ENCODE data around the gene SAMHD1. TPM values are rescaled to one million over a fixed set of nuclear protein-coding genes. Genes with fewer than 3 reads are reported as not detected.

Gene SAMHD1
- polyA plus RNA-seq, 1 of the 3 experiments (the other 2 are of a cell fraction): 5.9 TPM

DNA sequence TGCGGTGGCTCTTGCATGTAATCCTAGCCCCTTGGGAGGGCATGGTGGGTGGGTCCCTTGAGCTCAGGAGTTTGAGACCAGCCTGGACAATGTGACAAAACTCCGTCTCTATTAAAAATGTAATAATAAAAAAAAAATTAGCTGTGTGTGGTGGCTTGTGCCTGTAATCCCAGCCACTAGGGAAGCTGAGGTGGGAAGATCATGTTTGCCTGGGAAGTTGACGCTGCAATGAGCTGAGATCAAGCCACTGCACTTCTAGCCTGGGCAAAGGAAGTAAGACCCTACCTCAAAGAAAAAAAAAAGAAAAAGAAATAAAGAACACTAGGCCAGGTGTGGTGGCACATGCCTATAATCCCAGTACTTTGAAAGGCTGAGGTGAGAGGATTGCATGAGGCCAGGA is 4.5 kb upstream of the SAMHD1 start:
- Histone ChIP-seq H3K9ac (no peak overlapping the region), H3K4me2 (no peak overlapping the region), H3K36me3 (replicated peaks in 1 of 2; ENCODE audit: control insufficient read depth in 1 of 2, insufficient read depth in 2 of 2, low read length in 1 of 2) (no peaks in the 10 kb centered on the region), H3K9me2 (no peaks in the 10 kb centered on the region), H4K20me1 (ENCODE audit: insufficient read depth) (no peaks in the 10 kb centered on the region), H3K4me1 (ENCODE audit: control insufficient read depth in 1 of 2, insufficient read depth in 2 of 2, low read depth in 1 of 2, low read length in 1 of 2) (no peaks in the 10 kb centered on the region; a peak in 1 of 4 replicates), H3K9me3 (no peaks in the 10 kb centered on the region), H3K27ac (ENCODE audit: low read depth in 2 of 2, low read length in 1 of 2) (no peak overlapping the region), H3K4me3 (ENCODE audit: low read depth in 2 of 2, low read length in 1 of 2) (no peak overlapping the region), H3F3A (replicated peaks; ENCODE audit: insufficient read depth) (no peaks in the 10 kb centered on the region), H3K79me2 (ENCODE audit: insufficient read depth) (no peaks in the 10 kb centered on the region), H3K27me3 (ENCODE audit: insufficient read depth) (no peaks in the 10 kb centered on the region), H2AFZ (ENCODE audit: low read depth) (no peak overlapping the region)
- no peak for DNase-seq
- 72% methylated on average over 3 of the region's 3 CpGs for WGBS (ENCODE audit: low lambda C conversion rate)
- TF ChIP-seq, protein P1, sequence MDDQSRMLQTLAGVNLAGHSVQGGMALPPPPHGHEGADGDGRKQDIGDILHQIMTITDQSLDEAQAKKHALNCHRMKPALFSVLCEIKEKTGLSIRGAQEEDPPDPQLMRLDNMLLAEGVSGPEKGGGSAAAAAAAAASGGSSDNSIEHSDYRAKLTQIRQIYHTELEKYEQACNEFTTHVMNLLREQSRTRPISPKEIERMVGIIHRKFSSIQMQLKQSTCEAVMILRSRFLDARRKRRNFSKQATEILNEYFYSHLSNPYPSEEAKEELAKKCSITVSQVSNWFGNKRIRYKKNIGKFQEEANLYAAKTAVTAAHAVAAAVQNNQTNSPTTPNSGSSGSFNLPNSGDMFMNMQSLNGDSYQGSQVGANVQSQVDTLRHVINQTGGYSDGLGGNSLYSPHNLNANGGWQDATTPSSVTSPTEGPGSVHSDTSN (IDR thresholded peaks at IDR 0.05): no peak
- no peak for TF ChIP-seq FOXM1 (IDR thresholded peaks at IDR 0.05; ENCODE audit: low read depth)
- TF ChIP-seq SIN3A (IDR thresholded peaks at IDR 0.05; ENCODE audit: borderline replicate concordance, low read depth, low read length): no peak
- TF ChIP-seq, protein P2, sequence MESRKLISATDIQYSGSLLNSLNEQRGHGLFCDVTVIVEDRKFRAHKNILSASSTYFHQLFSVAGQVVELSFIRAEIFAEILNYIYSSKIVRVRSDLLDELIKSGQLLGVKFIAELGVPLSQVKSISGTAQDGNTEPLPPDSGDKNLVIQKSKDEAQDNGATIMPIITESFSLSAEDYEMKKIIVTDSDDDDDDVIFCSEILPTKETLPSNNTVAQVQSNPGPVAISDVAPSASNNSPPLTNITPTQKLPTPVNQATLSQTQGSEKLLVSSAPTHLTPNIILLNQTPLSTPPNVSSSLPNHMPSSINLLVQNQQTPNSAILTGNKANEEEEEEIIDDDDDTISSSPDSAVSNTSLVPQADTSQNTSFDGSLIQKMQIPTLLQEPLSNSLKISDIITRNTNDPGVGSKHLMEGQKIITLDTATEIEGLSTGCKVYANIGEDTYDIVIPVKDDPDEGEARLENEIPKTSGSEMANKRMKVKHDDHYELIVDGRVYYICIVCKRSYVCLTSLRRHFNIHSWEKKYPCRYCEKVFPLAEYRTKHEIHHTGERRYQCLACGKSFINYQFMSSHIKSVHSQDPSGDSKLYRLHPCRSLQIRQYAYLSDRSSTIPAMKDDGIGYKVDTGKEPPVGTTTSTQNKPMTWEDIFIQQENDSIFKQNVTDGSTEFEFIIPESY (IDR thresholded peaks at IDR 0.05; ENCODE audit: borderline replicate concordance, low read depth): no peak
- TF ChIP-seq POLR2AphosphoS5 (IDR thresholded peaks at IDR 0.05; ENCODE audit: low read depth, low read length): no peak
- TF ChIP-seq FOSL2 (IDR thresholded peaks at IDR 0.05; ENCODE audit: borderline replicate concordance, low read depth): no peak
- TF ChIP-seq, protein P3, sequence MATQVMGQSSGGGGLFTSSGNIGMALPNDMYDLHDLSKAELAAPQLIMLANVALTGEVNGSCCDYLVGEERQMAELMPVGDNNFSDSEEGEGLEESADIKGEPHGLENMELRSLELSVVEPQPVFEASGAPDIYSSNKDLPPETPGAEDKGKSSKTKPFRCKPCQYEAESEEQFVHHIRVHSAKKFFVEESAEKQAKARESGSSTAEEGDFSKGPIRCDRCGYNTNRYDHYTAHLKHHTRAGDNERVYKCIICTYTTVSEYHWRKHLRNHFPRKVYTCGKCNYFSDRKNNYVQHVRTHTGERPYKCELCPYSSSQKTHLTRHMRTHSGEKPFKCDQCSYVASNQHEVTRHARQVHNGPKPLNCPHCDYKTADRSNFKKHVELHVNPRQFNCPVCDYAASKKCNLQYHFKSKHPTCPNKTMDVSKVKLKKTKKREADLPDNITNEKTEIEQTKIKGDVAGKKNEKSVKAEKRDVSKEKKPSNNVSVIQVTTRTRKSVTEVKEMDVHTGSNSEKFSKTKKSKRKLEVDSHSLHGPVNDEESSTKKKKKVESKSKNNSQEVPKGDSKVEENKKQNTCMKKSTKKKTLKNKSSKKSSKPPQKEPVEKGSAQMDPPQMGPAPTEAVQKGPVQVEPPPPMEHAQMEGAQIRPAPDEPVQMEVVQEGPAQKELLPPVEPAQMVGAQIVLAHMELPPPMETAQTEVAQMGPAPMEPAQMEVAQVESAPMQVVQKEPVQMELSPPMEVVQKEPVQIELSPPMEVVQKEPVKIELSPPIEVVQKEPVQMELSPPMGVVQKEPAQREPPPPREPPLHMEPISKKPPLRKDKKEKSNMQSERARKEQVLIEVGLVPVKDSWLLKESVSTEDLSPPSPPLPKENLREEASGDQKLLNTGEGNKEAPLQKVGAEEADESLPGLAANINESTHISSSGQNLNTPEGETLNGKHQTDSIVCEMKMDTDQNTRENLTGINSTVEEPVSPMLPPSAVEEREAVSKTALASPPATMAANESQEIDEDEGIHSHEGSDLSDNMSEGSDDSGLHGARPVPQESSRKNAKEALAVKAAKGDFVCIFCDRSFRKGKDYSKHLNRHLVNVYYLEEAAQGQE (IDR thresholded peaks at IDR 0.05; ENCODE audit: low read depth, low read length): no peak
- TF ChIP-seq, protein P4, sequence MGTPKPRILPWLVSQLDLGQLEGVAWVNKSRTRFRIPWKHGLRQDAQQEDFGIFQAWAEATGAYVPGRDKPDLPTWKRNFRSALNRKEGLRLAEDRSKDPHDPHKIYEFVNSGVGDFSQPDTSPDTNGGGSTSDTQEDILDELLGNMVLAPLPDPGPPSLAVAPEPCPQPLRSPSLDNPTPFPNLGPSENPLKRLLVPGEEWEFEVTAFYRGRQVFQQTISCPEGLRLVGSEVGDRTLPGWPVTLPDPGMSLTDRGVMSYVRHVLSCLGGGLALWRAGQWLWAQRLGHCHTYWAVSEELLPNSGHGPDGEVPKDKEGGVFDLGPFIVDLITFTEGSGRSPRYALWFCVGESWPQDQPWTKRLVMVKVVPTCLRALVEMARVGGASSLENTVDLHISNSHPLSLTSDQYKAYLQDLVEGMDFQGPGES (IDR thresholded peaks at IDR 0.05; ENCODE audit: low read depth, low read length): no peak
- ChIA-PET POLR2A (no interaction called here), CTCF (no interaction called here)
